HepG2 (cell line): ENCODE measurements around the gene TMEM134. TPM values are rescaled to one million over a fixed set of nuclear protein-coding genes. Genes with fewer than 3 reads are reported as not detected.
A peak's percentile ranks its signal among the peaks of the same experiment; 100 is the strongest.

ENCODE experiments used
- ATAC-seq: fragments of 200-7000 bp; cut with Tn5 transposase; 3 replicates; pipeline ENCODE4 v1.9.1; 2020; ENCODE audit warnings: mild to moderate bottlenecking, moderate library complexity
- BruUV-seq: library from RNA; stranded (reverse); fragments of 400-500 nt; replicated peaks from 2 replicates; lab custom pipeline; 2021; lab: Mats Ljungman, UMichigan
- CTCF ChIA-PET: fragments of 300-600 bp; formaldehyde crosslinking; extraction: SDS; loops from one replicate; lab custom pipeline; 2021; ENCODE audit warnings: low total read pairs, inconsistent platforms, low intra/inter-chr PET ratio; lab: Yijun Ruan, JAX
- POLR2A ChIA-PET: fragments of 350-600 bp; sonication (Branson Sonifier 250); formaldehyde crosslinking; loops from one replicate; lab custom pipeline; 2020; ENCODE audit warnings: antibody characterized with exemption, inconsistent platforms; lab: Yijun Ruan, JAX
- DNase-seq: peaks from one replicate; pipeline ENCODE4 v3.0.0-alpha.2; 2015; ENCODE audit warnings: low spot score
- FAIRE-seq: peaks from 3 replicates; lab custom pipeline; 2011; peaks lifted over from hg19 to GRCh38; lab: Jason Lieb, UNC
- H2AFZ ChIP-seq: one replicate; pipeline ENCODE4 v1.6.1; 2011; ENCODE audit warnings: low read length, inconsistent platforms
- H3K27ac ChIP-seq: fragments of 300-600 bp; 3 replicates; pipeline ENCODE4 v1.8.0; 2011; ENCODE audit warnings: mixed run types, mild to moderate bottlenecking, mixed read lengths, low read length, inconsistent platforms; ENCODE audit not compliant: insufficient read depth; ENCODE audit errors: extremely low read length
- H3K27me3 ChIP-seq, 2 experiments: fragments of 200-600 bp in 1 of 2; 2 replicates in 1 of 2; 3 replicates in 1 of 2; pipeline versions ENCODE4 v1.6.0 to v1.8.0; 2011; ENCODE audit warnings: low read length in 2 of 2, mild to moderate bottlenecking in 2 of 2, moderate library complexity in 2 of 2, inconsistent platforms in 1 of 2; ENCODE audit not compliant: insufficient read depth in 2 of 2, control insufficient read depth in 1 of 2
- H3K36me3 ChIP-seq, 2 experiments: fragments of 200-600 bp in 1 of 2; replicated peaks in 1 of 2; 2 replicates in 1 of 2; 3 replicates in 1 of 2; pipeline versions ENCODE4 v1.5.1 to v1.8.0; 2011; ENCODE audit warnings: low read length in 2 of 2, inconsistent platforms in 1 of 2; ENCODE audit not compliant: insufficient read depth in 2 of 2, control insufficient read depth in 1 of 2
- H3K4me1 ChIP-seq: 2 replicates; pipeline ENCODE4 v1.5.1; 2012; ENCODE audit warnings: low read length, inconsistent platforms; ENCODE audit not compliant: insufficient read depth
- H3K4me2 ChIP-seq: 2 replicates; pipeline ENCODE4 v1.6.0; 2011; ENCODE audit warnings: low read depth, low read length, inconsistent platforms
- H3K4me3 ChIP-seq, 3 experiments: fragments of 200-600 bp in 1 of 3; sonication (generic), shearing (Covaris generic) in 1 of 3; replicated peaks in 1 of 3; 2 replicates each; pipeline ENCODE4 v1.5.1; 2011 to 2016; ENCODE audit warnings: low read length in 3 of 3, inconsistent platforms in 2 of 3, low read depth in 2 of 3, mild to moderate bottlenecking in 2 of 3, control low read depth in 1 of 3, mixed read lengths in 1 of 3; ENCODE audit not compliant: insufficient read depth in 1 of 3
- H3K79me2 ChIP-seq: one replicate; pipeline ENCODE4 v1.6.1; 2011; ENCODE audit warnings: low read length, inconsistent platforms; ENCODE audit not compliant: insufficient read depth
- H3K9ac ChIP-seq: 2 replicates; pipeline ENCODE4 v1.6.0; 2011; ENCODE audit warnings: mild to moderate bottlenecking, low read depth, low read length, inconsistent platforms; ENCODE audit not compliant: insufficient read depth
- H3K9me3 ChIP-seq: 2 replicates; pipeline ENCODE4 v1.5.1; 2012; ENCODE audit warnings: mild to moderate bottlenecking, low read length
- H4K20me1 ChIP-seq: 2 replicates; pipeline ENCODE4 v1.6.0; 2011; ENCODE audit warnings: inconsistent platforms, mild to moderate bottlenecking, low read length, moderate library complexity; ENCODE audit not compliant: insufficient read depth
- AGO2 ChIP-seq: fragments of 200-400 bp; formaldehyde crosslinking; optimal IDR thresholded peaks from 2 replicates; pipeline ENCODE3; 2017; ENCODE audit warnings: mild to moderate bottlenecking, low read depth, low read length, moderate library complexity
- CBX1 ChIP-seq: IDR thresholded peaks from one replicate; pipeline ENCODE4 v1.6.1; 2016; ENCODE audit warnings: antibody characterized with exemption, low read depth
- POLR2G ChIP-seq: fragments of 200-400 bp; formaldehyde crosslinking; IDR thresholded peaks from 2 replicates; pipeline ENCODE4 v1.6.1; 2018; ENCODE audit warnings: mild to moderate bottlenecking, low read depth, low read length, moderate library complexity
- RBFOX2 ChIP-seq: fragments of 200-400 bp; formaldehyde crosslinking; IDR thresholded peaks from 2 replicates; pipeline ENCODE4 v1.6.1; 2017; ENCODE audit warnings: low read depth, mild to moderate bottlenecking, low read length
- RFX3 ChIP-seq: IDR thresholded peaks from 2 replicates; pipeline ENCODE4 v1.6.1; 2016; ENCODE audit warnings: missing biosample characterization, missing genetic modification reagents
- WGBS: methylation state at CpG from one replicate; pipeline ENCODE4 v1.1.6; 2017; ENCODE audit warnings: low lambda C conversion rate; 5-methylcytosine and 5-hydroxymethylcytosine counted together
- in situ Hi-C: cut with HindIII; loops from 2 replicates; pipeline ENCODE4 v1.10.0; 2017; ENCODE audit warnings: low pct_unique_long_range_greater_than_20kb; ENCODE audit not compliant: extremely low pct_ligation_motif_present
- intact Hi-C: fragments of 100-400 bp; cut with micrococcal nuclease; formaldehyde crosslinking; loops from one replicate; pipeline ENCODE4 v1.10.0; 2022; ENCODE audit not compliant: unreplicated experiment
- polyA plus RNA-seq, 8 experiments: library from polyadenylated mRNA; depleted of rRNA in 3 of 8; stranded (reverse) in 7 of 8; unstranded in 1 of 8; fragments of >200 nt; fragmentation: Illumina TruSeq in 4 of 8; extraction: Trizol in 4 of 8; gene quantifications; 2 replicates each; pipeline versions ENCODE4 v1.2.1 to v1.2.3, GENCODE V29; 2011 to 2016; ENCODE audit warnings: low read depth in 4 of 8, missing spikeins in 1 of 8, mixed read lengths in 1 of 8; ENCODE audit not compliant: insufficient read depth in 1 of 8
- total RNA-seq, 5 experiments: library from RNA; depleted of rRNA; stranded (reverse); fragments of >200 nt; fragmentation: Illumina TruSeq; extraction: Trizol; gene quantifications; 2 replicates each; pipeline ENCODE4 v1.2.3, GENCODE V29; 2016; ENCODE audit warnings: low read depth in 1 of 5
- TF ChIP-seq, protein P1 (sequence below): sonication (generic); formaldehyde crosslinking; IDR thresholded peaks from 2 replicates; pipeline ENCODE4 v1.5.0; 2020; ENCODE audit warnings: mild to moderate bottlenecking, missing genetic modification reagents, moderate library complexity

TMEM134 gene
- total and polyA plus RNA-seq, 2 of the 13 experiments (the other 11 are each of a cell fraction or from before 2014, with no cell fraction given): 6.9 to 26.9 TPM

DNA sequence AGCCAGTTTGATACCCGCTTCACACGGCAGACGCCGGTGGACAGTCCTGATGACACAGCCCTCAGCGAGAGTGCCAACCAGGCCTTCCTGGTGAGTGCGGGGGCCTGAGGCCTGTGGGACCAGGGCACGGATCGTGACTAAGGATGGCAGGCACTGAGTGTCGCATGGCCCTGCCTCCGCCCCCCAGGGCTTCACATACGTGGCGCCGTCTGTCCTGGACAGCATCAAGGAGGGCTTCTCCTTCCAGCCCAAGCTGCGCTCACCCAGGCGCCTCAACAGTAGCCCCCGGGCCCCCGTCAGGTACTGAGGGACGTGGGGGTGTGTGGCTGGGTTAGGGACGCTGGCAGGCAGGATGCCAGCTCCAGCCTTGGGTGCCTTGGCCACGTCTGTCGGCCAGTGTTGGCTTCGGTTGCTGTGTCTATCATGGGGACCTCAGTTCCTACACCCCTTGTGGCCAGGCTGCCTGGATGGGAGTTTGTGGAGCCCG, 34.6 kb downstream of the TMEM134 start:
- peaks cover 15 to 28% of the 10 kb centered on the region in 2 experiments; a peak in 4 of 5 replicates for H3K36me3 ChIP-seq
- POLR2A ChIA-PET: no interaction called here
- ATAC-seq (no peak), DNase-seq (no peak), FAIRE-seq (no peak)
- 98% methylated on average over 7 of the region's 23 CpGs for WGBS
- TF ChIP-seq RBFOX2 (peak; percentile 51), RFX3 (CRISPR knock-in tag) (no peak), CBX1 (no peak), POLR2G (peak; percentile 20; the same call in 1 of the 2 replicates), AGO2 (peak; percentile 66)
- TF ChIP-seq, protein P1, sequence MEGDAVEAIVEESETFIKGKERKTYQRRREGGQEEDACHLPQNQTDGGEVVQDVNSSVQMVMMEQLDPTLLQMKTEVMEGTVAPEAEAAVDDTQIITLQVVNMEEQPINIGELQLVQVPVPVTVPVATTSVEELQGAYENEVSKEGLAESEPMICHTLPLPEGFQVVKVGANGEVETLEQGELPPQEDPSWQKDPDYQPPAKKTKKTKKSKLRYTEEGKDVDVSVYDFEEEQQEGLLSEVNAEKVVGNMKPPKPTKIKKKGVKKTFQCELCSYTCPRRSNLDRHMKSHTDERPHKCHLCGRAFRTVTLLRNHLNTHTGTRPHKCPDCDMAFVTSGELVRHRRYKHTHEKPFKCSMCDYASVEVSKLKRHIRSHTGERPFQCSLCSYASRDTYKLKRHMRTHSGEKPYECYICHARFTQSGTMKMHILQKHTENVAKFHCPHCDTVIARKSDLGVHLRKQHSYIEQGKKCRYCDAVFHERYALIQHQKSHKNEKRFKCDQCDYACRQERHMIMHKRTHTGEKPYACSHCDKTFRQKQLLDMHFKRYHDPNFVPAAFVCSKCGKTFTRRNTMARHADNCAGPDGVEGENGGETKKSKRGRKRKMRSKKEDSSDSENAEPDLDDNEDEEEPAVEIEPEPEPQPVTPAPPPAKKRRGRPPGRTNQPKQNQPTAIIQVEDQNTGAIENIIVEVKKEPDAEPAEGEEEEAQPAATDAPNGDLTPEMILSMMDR (CRISPR knock-in tag): no peak
- no peak overlapping the region for H3K4me3 ChIP-seq
- peaks cover 6% of the 10 kb centered on the region for H3K4me1 ChIP-seq
- no peak overlapping the region for H2AFZ ChIP-seq
- no peak overlapping the region for H3K4me2 ChIP-seq
- H3K9me3 ChIP-seq: no peaks in the 10 kb centered on the region
- H3K9ac ChIP-seq: no peak overlapping the region
- CTCF ChIA-PET: no interaction called here
- no peaks in the 10 kb centered on the region for H4K20me1 ChIP-seq
- H3K27ac ChIP-seq: no peak overlapping the region
- H3K79me2 ChIP-seq: peaks cover 1% of the 10 kb centered on the region
- in situ Hi-C loops (no loop called here), intact Hi-C loops (no loop called here)
- H3K27me3 ChIP-seq: no peaks in the 10 kb centered on the region
- BruUV-seq: no TSS peak
